Epithelial cell of prostate (primary cell): ENCODE measurements around the gene MACROD2.
"Not testable (repeated sequence)": the region's sequence is repeated elsewhere in the genome, so short reads cannot be mapped to it uniquely, and the experiment has no call there.

Experiments used
- DNase-seq: peaks from one replicate; pipeline ENCODE4 v3.0.0-alpha.2; 2011; ENCODE audit warnings: low read depth, low spot score
- H3K27ac ChIP-seq: fragments of 450-650 bp; 2 replicates; pipeline ENCODE4 v1.5.1; 2017; ENCODE audit warnings: mild to moderate bottlenecking

Gene MACROD2

DNA sequence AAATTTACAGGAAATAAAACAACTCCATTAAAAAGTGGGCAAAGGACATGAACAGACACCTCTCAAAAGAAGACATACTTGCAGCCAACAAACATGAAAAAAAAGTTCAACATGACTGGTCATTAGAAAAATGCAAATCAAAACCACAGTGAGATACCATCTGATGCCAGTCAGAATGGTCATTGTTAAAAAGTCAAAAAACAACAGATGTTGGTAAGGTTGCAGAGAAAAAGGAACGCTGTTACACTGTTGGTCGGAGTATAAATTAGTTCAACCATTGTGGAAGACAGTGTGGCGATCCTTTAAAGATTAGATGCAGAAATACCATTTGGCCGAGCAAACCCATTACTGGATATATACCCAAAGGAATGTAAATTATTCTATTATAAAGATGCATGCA, 1200.1 kb downstream of the MACROD2 start:
- DNase-seq: peak; percentile 10
- no peak overlapping the region for H3K27ac ChIP-seq

DNA sequence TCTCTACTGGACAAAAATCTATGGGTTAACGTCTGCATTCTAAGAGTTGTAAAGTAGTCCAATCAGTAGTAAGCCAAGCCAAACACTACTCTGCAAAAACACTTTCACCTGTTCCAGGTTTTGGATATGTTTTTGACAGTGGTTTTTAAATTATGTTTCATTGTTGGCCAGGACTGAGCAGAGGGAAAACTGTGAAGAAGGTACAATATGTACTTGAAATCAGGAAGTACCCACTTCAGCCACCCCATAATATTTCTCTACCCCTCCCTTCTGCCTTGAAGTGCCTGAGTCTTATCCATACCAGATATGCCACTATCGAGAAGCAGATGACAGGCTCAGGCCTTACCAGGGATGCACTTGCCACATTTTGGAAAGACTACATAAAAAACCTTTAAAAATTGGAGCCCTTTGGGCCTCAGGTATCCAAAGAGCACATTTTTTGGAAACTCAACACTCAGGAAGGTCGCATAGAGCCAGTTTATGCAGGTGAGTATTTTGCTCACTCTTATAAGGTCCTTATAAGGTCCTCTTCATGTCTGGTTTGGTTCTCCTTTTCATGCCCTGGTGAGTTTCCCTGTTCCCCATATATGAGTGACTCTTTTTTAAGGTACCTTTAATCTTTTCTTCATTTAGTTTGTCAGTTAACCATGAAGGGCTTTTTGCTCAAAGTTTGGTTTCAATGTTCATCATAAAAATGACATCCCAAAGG, 1201.4 kb downstream of the MACROD2 start:
- DNase-seq: no peak
- H3K27ac ChIP-seq: no peak overlapping the region

DNA sequence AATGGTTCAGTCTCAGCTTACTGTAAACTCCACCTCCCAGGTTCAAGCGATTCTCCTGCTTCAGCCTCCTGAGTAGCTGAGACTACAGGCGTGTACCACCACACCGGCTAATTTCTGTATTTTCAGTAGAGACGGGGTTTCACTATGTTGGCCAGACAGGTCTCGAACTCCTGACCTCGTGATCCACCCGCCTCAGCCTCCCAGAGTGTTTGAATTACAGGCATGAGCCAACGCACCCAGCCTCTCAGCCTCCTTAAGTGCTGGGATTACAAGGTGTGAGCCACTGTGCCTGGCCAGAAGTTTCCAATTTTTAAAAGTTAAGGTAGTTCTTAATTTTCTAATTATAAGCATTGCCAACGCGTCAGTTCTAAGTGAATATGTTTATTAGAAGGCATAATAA, 1202.7 kb downstream of the MACROD2 start:
- not testable (repeated sequence) for DNase-seq, H3K27ac ChIP-seq

DNA sequence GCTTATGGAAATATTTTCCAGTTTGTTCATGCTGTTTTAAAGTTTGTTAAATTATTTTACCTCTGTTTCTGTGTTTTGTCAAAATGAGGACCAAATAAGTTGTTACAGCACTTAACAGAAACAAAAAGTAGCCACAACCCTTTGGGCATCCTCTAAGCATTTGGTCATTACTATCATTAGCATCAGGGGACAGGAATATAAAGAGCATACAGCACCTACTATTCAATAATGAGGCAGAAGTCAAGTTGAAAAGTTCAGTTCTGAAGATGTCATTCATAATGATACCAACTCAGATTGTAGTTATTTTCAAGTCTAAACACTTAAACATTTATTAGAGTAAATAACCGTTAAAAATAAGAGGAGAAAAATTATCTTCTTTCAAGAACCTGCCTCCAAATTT, 1204.4 kb downstream of the MACROD2 start:
- no peak for DNase-seq
- H3K27ac ChIP-seq: peak overlapping the region; percentile 32

GRCh38 chr20:15200147-15200565, 1204.8 kb downstream of the MACROD2 start:
- H3K27ac ChIP-seq: peak overlapping the region; percentile 32
- no peak for DNase-seq

DNA sequence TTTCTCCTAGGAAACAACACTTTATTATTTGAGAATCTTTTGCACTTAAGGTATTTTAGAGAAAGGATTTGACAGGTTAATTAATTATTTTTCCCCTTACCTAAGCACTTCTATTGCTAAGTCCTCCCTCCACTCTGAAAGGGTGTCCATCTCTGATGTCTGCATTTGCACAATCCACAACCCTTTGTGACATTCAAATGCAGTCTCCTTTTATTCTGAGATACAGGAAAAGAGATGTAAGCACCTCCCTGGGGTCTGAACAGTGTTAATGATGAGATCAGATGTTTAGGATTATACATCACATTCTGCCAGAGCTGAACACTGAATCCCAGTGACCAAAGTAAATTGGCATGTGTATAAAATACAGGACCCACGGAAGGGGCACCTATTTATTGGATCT, 1206.3 kb downstream of the MACROD2 start:
- DNase-seq: no peak
- H3K27ac ChIP-seq: no peak overlapping the region

- DNase-seq: no peak
- H3K27ac ChIP-seq: no peak overlapping the region
Observed at GRCh38 chr20:15204234-15204633, 1208.9 kb downstream of the MACROD2 start.

DNA sequence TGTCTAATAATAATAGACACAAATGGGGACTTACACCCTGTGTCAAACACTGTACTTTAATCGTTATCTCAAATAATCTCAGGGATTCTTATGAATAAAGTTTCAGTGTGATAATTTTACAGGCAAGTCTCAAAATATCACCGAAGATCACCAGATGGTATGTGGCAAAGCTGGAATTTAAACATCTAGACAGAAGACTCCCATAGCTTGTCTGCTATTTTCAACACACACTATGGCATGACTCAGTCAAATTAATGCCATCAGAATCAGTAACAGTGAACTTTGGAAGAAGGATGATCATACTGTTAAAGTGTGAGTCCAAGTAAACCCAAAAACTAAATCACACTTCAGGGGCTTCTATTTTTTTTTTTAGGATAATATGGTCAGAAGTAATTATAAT, 1209.7 kb downstream of the MACROD2 start:
- no peak overlapping the region for H3K27ac ChIP-seq
- no peak for DNase-seq

GRCh38 chr20:15205719-15206118, 1210.4 kb downstream of the MACROD2 start:
- no peak for DNase-seq
- H3K27ac ChIP-seq: no peak overlapping the region

- DNase-seq: no peak
- no peak overlapping the region for H3K27ac ChIP-seq
Observed at GRCh38 chr20:15209537-15209936, 1214.2 kb downstream of the MACROD2 start.

GRCh38 chr20:15214051-15214450, 1218.7 kb downstream of the MACROD2 start:
- H3K27ac ChIP-seq: no peak overlapping the region
- no peak for DNase-seq

DNA sequence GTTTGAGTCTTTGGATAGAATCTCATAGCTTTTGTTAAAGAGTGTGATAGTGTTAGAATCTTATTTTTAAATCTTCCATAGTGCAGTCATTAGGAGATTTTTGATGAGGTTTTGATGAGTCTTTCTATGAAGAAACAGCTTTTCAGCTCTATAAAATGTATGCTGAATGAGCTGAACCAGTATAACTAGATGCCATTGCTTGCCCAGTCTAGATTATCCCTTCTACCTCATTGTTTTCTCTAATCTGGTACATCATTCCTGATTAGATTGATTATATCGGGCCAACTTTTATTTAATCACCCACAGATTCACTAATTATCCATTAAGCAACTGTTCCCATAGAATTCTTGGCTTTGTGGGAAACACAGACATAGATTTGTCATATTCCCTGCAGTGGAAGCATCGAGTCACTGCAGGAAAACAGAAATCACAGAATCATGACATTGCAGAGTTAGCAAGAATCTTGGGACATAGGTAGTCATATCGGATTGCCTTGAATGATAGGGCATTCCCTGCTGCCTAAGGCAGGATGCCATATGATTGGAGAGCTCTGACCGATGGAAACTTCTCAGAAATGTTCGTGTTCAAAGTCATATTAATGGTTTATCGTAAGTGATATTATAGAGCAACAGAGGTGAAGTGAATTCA, 1224.8 kb downstream of the MACROD2 start:
- DNase-seq: no peak
- H3K27ac ChIP-seq: peak overlapping the region; percentile 83

DNA sequence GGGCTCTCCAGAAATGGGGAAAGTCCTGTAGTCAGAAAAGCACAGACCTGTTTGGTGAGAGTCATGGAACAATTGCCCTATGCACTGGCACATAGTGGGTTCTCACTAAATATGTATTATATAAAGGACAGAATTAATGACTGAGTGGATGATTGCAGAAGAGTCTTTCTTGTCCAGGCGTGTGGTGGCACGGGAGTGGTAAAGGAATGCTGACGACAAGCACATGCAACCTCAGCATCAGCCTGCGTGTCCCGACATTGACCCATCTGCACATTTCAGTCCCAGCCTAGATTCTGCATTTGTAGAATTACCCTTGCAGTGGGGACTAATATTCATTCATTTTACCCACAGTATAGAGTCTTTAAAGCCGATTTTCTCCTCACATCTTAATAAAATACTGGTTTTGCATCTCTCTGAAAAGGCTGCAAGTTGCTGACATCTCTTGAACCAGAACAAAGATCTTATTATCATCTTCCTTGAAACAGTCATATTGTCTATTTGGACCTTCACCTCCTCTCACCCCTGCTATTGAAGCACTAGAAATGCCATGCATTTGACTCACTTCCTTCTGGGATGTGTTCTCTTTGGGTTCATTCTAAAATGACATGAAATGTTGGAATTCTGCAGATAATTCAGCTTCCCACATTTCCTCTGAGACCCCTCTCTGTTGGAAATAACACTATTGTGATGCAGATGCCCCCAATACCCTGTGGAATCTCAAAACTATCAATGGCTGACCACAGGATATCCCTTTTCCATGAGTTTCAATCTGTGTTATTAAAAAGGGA, 1225.7 kb downstream of the MACROD2 start:
- H3K27ac ChIP-seq: peak overlapping the region; percentile 83

DNA sequence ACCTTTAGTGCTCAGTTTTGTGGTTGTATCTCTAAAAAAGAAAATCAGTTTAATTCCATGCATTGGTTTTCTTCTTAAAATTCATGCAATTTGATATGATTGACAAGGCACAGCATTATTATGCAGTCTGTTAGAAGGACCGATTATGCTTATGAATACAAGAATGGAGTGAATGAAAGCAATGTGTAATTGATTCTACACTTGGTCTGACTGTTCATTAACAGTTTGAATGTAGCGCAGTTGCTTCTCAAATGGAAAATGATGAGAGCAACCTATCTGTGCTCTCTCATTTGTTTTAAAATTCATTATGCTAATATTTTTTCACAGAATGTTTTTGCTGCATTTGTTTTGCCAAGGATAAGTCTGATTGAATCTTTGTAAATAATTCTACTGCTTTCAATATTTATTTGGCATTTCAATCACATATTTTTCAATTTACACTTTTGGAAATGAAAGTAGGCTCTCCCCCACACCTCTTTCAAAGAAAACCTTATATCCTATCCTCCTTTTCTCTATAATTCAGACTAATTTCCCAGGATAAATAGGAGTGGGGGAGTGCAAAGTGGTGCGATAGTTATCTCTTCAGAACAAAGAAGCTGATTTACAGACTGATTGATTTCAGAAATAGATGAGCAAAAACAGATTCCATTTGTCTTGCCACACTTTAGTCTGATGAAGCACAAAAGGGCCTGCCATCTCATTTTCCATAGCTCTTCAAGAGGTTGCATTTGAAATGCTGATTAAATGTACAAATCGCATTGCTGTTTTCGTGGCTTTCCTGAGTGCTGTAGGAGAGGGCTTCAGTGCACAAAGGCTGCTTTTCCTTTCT, 1227.4 kb downstream of the MACROD2 start:
- DNase-seq: no peak
- H3K27ac ChIP-seq: no peak overlapping the region

More for the DNA sequence above, 1225.7 kb downstream of the MACROD2 start:
- peak; percentile 22 for DNase-seq

GRCh38 chr20:15224199-15224598, 1228.9 kb downstream of the MACROD2 start:
- no peak for DNase-seq
- no peak overlapping the region for H3K27ac ChIP-seq

- H3K27ac ChIP-seq: no peak overlapping the region
- no peak for DNase-seq
Observed at GRCh38 chr20:15227102-15227501, 1231.8 kb downstream of the MACROD2 start.

- DNase-seq: no peak
- H3K27ac ChIP-seq: no peak overlapping the region
Observed at GRCh38 chr20:15232243-15232642, 1236.9 kb downstream of the MACROD2 start.

DNA sequence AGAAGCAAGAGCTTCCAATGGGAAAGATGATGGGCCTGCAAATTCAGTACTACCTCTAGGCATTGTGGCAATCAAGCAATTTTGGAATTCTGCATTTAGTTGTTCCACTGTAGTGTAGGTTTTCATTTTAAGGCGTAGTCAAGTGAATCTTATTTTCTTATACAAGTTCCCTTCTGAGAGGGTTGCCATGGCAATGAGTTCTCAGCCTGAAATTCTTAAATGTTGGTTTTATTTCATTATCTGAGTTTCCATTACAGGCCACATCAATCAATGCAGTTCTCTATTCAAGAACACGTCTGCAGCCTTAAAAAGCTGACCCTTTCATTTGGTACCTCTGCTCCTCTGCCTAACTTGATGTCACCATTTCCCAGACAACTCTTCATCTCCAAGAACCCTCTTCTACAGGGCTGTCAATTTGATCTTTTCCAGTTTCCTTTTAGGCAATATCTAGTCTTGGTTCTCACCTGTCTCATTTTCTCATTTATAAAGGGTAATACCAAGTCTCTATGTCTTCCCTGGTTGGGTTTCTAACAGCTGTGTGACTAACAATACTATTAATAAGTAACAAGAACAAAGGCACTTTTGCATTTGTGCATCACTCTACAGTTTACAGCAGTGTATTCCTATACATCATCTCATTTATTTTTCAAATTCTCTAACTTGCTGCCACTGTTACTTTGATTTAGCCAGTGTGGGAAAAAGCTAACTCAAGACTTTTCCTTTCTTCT, 1240.3 kb downstream of the MACROD2 start:
- no peak for DNase-seq
- no peak overlapping the region for H3K27ac ChIP-seq

GRCh38 chr20:15236812-15237211, 1241.5 kb downstream of the MACROD2 start:
- no peak overlapping the region for H3K27ac ChIP-seq
- DNase-seq: peak; percentile 24
